HUDEP-2 (cell line): ENCODE results near the gene IKBKE.
"Not testable (repeated sequence)": the region's sequence is repeated elsewhere in the genome, so short reads cannot be mapped to it uniquely, and the experiment has no call there.

Experiments
- DNase-seq, 76 experiments: peaks; one replicate each; lab custom pipeline; 2025; ENCODE audit not compliant: unreplicated experiment in 76 of 76; lab: John Stamatoyannopoulos, UW

Gene IKBKE

DNA sequence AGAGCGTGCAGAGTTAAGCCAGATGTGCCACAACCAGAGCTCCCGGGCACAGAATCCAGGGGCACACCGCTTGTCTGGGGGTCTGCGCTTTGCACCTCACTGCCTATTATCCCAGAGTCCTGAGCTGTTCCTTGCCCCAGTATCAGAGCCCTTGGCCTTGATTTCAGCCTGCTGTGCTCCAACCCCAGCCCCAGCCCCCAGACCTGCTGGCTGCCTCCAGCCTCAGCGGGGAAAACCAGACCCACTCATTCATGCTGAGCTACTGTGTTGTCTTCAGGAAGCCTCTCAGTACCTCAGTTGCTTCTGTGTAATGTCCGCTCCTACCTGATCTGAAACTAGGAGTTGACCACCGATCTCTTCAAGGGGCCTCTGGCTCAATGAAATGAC is 1.1 kb downstream of the IKBKE start:
- no peak for DNase-seq

DNA sequence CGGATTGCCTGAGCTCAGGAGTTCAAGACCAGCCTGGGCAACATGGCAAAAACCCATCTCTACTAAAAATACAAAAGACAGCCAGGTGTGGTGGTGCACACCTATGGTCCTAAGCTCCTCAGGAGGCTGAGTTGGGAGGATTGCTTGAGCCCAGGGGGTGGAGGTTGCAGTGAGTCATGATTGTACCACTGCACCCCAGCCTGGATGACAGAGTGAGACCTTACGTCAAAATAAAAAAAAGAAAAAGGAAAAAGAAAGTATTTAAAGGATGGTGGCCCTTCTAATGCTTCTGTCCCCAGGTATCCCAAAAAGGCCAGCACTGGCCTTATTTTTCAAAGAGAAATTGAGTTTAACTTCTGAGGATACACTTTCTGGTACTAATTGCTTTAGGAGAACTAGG is 1.7 kb downstream of the IKBKE start:
- DNase-seq, result no peak

DNA sequence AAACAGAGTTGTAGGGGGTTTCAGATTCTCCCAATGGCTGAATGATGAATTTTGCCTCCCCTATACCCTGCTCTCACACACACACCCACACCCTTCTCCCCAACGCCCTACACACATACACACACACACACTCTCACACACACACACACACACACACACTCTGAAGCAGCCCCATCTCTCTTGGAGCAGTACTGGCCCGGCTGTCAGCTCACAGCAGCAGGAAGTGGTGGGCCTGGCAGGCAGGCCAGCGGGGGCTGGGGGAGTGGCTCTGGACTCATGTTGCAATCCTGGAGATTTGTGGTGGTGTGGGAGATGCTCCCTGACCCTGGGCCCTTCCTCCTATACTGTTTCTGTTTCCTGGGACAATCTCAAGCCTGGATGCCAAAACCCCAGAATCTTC is 2.2 kb downstream of the IKBKE start:
- no peak for DNase-seq

DNA sequence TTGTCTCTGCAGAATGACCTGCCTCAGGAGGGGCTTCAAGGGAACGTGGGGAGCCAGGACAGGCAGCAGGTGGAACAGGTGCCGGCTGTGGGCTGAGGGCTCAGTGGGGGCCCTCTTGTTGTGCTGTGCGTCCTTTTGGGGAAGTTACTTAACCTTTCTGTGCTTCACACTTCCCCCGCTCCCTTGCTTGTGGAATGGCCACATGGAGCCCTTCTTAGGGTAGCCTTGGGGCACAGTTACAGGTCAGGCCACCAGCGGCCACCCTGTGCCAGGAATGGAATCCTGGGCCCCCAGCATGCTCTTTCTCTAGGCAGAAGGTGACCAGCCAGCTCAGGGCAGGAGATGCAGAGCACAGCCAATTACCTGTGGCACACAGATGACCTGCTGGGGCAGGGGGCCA is 2.6 kb downstream of the IKBKE start:
- DNase-seq, result no peak

DNA sequence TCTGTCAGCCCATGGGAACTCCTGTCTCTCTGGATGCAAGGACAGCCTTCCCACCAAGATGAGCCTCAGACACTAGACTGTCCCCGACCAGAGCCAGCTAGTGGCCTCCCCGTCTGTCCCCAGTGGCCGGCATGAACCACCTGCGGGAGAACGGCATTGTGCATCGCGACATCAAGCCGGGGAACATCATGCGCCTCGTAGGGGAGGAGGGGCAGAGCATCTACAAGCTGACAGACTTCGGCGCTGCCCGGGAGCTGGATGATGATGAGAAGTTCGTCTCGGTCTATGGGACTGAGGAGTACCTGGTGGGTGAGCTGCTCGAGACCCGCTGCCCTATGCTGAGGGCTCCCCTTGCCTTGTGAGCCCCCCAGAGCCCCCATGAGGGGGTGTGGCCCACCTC is 5.8 kb downstream of the IKBKE start:
- no peak for DNase-seq

DNA sequence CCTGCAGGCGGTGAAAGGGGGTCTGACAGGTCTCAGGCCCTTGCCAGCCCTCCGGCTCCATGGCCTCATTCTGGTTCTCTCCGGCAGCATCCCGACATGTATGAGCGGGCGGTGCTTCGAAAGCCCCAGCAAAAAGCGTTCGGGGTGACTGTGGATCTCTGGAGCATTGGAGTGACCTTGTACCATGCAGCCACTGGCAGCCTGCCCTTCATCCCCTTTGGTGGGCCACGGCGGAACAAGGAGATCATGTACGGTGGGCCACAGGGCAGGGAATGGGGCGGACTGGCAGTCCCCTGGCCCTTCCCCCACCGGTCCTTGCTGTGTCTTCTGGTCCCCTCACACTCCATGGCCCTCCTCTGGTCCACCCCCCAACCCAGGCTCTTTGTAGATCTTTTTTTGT is 6.3 kb downstream of the IKBKE start:
- no peak for DNase-seq

DNA sequence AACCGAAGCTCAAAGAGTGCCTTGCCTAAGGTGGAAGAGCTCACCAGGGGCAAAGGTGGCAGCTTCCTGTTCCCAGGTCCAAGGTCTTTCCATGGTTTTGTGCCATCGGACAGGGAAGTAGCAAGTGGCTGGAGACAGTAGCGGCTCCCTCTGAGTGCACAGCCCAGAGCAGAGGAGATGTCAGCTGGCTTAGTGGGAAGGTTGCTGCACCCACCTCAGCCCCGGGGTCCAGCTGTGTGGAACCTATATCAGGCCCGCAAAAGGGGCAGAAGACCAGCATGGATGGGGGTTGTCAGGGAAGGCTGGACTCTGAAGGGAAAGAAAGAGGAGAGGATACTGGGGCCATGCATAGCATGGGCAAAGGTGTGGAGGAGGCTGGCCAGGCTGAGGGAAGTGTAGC is 6.8 kb downstream of the IKBKE start:
- DNase-seq, result no peak

DNA sequence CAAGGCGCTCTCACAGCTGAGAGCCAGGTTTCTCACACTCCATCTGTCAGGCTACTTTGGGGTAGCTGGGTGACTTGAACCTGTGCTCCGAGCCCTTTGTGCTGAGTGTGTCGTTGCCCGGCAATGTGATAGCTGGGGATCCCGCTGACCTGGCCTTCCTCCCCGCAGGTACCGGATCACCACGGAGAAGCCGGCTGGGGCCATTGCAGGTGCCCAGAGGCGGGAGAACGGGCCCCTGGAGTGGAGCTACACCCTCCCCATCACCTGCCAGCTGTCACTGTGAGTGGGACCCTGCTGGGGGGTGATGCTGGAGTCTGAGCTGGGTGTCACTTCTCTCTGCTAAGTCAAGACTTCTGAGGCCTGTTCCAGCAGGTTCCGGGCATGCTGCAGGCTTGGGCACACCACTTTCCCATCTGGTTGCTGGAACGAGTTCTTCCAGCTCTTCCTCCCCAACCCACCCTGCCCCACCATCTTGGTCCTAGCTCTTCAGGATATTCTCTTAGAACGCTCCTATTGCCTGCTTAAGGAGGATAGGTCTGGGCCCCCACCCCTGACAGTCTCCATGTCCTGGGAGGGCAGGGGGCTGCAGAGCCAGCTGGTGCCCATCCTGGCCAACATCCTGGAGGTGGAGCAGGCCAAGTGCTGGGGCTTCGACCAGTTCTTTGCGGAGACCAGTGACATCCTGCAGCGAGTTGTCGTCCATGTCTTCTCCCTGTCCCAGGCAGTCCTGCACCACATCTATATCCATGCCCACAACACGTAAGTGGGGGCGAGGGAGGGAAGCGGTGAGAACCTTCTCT is 7.5 kb downstream of the IKBKE start:
- no peak for DNase-seq

DNA sequence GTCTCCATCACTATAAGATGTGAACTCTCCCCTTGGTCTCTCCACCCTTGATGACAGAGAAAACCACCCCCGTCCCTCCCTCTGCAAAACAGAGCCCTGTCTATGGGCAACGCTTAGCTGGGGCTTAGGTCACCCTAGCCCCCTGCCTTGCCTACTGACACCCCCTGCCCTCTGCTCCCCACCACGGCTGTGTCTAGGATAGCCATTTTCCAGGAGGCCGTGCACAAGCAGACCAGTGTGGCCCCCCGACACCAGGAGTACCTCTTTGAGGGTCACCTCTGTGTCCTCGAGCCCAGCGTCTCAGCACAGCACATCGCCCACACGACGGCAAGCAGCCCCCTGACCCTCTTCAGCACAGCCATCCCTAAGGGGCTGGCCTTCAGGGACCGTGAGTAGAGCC is 8.5 kb downstream of the IKBKE start:
- DNase-seq, result no peak

DNA sequence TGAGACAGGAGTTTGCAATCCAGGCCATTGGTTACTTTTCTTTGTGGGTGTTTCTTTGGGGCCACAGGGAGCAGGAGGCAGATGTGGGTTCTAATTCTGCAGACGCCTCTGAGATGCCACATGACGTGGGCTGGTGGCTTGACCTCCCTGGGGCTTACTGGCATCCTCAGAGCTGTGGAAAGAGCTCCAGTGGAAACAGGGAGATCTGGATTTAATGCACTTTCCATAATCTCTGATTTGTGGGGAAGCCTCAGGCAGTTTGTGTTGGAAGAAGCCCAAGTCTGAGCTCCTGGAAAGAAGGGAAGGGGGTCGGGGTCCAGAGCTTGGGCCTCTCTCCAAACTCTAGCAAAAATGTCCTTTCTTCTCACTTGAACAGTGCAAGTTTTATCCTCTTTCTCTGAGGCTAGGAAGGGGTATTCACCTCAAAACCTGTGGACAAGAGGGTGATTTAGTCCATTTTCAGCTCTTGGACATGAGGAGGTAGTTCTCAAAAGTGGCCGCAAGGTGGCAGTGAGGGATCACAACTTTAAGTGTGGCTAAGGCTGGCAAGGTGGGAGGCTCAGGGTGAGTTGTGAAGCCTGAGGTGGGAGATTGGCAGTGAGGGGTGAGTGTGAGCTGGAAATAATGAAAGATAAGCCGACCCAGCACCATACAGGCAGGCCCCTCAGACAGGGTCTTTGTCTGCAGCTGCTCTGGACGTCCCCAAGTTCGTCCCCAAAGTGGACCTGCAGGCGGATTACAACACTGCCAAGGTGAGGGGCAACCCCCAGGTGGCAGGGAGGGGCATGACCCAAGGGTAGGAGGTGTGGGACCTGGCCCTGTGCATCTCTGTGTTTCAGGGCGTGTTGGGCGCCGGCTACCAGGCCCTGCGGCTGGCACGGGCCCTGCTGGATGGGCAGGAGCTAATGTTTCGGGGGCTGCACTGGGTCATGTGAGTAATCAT is 9.2 kb downstream of the IKBKE start:
- DNase-seq, result peak in 53 of 76 experiments; percentile 3 to 63 (median 31)

DNA sequence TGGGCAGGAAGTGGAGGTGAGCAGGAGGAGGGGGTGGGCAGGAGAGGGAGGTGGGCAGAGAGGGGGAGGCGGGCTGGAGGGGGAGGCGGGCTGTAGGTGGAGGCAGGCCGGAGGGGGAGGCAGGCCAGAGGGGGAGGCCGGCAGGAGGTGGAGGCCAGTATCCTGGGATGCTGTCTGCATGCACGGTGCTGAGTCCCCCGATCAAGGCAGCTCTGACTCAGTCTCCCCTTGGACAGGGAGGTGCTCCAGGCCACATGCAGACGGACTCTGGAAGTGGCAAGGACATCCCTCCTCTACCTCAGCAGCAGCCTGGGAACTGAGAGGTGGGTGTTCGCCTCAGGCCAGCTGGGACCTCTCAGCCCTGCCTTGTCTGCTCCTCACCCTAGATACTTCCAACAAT is 9.9 kb downstream of the IKBKE start:
- no peak for DNase-seq

DNA sequence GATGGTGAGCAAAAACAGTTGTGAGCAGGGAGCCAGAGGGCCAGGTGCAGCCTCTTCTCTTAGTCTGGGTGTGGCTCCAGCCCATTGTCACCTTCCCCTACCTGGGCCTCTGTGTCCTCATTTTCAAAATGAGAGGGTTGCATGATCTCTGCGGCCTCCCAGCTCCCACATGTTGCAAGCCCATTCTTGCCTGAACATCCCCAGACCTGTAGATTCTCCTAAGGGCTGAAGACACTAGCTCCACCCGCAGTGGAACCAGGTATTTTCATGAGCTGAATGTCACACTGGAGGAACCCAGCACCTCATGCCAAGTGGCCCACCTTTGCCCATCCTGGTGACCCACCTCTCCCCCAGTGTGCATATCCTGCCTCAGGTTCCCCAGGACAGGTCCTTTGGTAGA is 12.3 kb downstream of the IKBKE start:
- no peak for DNase-seq

DNA sequence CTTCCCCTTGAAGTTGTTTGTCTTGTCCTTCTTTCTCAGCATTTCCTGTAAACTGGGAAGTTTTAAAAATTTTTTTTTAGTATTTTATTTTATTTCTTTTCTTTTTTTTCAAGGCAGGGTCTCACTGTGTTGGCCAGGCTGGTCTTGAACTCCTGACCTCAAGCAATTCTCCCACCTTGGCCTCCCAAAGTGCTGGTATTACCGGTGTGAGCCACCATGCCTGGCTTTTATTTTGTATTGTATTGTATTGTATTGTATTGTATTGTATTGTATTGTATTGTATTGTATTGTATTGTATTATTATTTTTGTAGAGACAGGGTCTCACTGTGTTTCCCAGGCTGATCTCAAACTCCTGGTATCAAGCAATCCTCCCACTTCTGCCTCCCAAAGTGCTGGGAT is 13.6 kb downstream of the IKBKE start:
- not testable (repeated sequence) for DNase-seq

DNA sequence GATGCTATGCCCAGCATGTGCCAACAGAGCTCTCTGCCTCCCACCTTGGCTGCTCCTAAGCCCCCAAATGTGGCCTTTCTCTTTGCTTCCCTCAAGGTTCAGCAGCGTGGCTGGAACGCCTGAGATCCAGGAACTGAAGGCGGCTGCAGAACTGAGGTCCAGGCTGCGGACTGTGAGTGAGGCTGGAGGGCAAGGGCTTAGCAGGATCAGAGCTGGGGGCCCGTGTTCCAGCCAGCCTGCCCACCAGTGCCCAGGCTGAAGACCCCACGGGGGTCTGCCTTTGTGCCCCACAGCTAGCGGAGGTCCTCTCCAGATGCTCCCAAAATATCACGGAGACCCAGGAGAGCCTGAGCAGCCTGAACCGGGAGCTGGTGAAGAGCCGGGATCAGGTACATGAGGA is 14.6 kb downstream of the IKBKE start:
- no peak for DNase-seq

DNA sequence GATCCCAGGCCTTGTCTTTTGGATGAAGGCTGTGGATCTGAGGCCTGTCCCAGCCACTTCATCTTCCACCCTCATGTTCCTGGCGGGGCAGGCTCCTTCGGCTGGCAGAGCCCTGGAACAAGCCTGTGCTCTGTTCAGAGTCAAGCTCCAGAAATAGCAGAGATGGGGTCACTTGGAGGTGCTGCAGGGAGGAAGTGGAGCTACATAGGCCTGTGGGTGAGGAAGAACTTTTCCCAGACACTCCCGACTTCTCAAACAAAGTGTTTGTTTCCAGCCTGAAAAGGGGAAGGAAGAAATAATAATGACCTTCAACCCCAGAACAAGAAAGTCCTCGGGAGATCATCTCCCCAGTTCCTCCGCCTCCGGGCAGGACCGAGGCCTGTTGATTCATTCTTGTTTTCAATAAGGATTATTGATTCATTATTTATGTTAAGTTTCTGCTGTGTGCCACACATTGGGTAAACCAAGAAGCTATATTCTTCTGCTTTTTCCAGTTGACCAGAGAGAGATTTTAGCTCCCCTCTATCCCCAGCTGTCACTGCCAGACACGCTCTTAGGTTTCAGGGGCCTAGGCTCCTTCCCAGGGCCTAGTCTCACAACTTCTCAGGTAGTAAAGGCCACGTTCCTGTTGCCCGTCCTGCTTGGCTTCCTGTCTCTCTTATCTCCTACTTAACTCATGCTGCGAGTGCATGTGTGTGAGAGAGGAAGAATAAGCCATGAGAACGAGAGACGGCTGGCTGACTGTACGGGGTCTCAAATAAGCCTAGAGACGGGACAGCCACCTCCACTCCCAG is 16.9 kb downstream of the IKBKE start:
- DNase-seq, result no peak

DNA sequence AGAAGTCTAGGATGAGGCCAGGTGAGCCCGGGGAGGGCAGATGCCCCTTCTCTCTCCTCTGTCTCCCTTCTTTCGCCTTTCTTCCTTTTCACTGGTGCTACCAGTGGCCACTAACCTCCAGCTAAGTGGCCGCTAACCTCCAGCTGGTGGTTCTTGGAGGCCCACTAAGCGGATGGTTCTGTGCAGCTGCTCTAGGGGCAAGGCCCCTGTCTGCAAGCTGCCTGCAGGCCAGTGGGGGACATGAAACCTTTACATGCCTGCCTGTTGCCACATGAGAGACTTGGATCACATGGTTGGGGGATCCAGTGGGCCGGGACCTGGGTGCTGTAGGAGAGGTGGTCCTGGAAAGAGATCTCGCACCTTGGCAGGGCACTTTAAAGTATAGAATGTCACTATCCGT is 17.7 kb downstream of the IKBKE start:
- no peak for DNase-seq

DNA sequence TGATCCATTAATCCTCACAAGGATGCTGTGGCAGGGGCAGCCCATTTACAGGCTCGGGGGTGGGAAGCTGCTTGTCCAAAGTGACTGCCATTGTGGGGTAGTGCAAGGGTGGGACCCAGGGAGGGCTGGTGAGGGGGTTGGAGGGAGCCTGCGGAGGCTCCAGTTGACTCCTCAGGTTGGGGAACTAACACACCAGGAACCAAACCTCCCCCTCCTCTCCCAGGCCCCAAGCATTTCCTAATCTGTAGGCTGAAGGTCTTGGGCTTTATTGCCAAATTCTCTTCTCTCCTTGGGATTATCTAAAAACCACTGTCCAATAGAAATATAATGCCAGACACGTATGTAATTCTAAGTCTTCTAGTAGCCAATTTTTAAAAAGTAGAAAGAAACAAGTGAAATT is 18.2 kb downstream of the IKBKE start:
- no peak for DNase-seq

DNA sequence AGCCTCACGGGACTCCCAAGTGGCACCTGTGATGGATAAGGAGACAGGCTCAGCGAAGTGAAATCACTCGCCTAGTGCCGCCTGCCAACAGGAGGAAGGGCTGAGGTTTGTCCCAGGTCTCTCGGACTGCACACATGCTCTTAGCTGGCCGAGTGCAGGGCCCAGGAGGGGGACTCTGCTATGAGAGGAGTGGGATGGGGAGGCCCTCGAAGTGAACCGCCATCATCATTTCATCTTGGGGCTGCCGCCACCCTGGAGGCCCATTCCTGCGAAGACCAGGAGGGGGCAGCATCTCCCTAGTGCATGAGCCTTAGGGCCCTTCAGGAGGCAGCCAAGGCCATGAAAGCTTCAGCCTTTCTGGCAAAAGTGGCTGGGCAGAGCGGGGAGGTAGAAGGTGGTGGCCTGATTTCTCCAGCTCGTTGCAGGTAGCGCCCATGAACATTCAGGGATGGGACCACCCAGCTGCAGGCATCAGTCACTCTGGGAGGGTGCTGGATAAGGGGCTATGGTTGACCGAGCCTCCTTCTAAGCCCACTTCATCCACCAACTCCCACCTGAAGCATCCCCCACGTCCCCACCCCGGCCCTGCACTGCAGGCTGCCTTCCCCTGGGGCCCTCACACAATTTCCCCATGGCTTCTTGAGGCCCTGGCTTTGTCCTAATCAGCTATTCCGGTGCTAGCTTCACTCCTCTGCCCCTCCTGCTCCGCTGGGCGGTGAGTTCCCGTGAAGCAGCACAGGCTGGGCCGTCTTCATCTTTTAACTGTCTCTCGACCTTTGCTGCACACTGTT is 19.9 kb downstream of the IKBKE start:
- peak in 63 of 76 experiments; percentile 5 to 79 (median 50) for DNase-seq

DNA sequence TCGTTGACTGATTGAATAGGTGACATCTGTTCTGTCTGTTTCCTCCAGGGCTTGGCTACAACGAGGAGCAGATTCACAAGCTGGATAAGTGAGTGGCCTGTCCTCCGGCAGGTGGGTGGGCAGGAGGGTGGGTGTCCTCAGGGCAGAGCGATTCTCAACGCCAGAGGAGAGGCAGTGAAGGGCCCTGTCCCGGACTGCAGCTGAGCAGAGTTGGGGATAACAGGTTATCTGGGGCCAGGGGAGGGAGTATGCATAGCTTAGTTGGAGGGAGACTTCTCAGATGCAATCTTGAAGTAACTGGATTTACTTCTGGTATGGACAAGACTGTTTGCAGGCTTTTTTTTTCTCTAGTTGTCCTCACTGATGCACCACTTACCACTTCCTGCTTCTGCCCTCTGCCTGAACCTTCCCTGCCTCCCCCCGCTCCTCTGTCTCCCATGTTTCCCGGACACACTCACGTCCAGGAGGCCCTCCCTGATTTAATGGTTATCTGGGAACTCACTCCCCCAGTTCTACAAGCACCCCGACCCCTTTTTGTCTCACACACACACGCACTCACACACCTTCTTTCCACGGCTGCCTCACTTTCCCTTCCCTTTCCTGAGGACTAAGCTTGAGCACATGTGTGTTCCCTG is 20.6 kb downstream of the IKBKE start:
- no peak for DNase-seq

DNA sequence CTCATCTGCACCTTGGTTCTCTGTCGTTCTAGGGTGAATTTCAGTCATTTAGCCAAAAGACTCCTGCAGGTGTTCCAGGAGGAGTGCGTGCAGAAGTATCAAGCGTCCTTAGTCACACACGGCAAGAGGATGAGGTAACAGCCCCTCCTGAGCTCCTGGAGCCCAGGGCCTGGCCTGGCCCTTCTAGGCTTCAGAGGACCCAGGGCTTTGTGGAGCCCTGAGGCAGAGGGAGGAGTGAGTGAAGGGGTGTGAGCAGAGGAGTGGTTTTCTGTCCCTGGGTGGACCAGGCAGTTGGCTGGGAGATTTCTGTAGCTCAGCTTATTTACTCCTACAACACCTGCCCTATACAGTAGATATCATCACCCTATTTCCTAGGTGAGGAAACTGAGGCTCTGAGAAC is 21.3 kb downstream of the IKBKE start:
- DNase-seq, result no peak
